Nephron progenitor cell (in vitro differentiated cells): ENCODE measurements around the gene TBCD.
A peak's percentile ranks its signal among the peaks of the same experiment; 100 is the strongest.
"Not testable (repeated sequence)": the region's sequence is repeated elsewhere in the genome, so short reads cannot be mapped to it uniquely, and the experiment has no call there.

ENCODE experiments used
- DNase-seq: peaks from one replicate; pipeline ENCODE4 v3.0.0; 2021
- H3K27ac Mint-ChIP-seq: 2 replicates; pipeline ENCODE4 v1.8.0; 2021; ENCODE audit warnings: mild to moderate bottlenecking, moderate library complexity, mixed read lengths
- H3K27me3 Mint-ChIP-seq: 2 replicates; pipeline ENCODE4 v1.8.0; 2021; ENCODE audit warnings: mild to moderate bottlenecking, low read depth, mixed read lengths; ENCODE audit not compliant: poor library complexity
- H3K36me3 Mint-ChIP-seq: 2 replicates; pipeline ENCODE4 v1.8.0; 2021; ENCODE audit warnings: low read depth, mixed read lengths
- H3K4me1 Mint-ChIP-seq: 2 replicates; pipeline ENCODE4 v1.8.0; 2021; ENCODE audit warnings: mixed read lengths
- H3K4me3 Mint-ChIP-seq: 2 replicates; pipeline ENCODE4 v1.8.0; 2021; ENCODE audit warnings: mild to moderate bottlenecking, moderate library complexity, mixed read lengths
- H3K9me3 Mint-ChIP-seq: 2 replicates; pipeline ENCODE4 v1.8.0; 2021; ENCODE audit warnings: mild to moderate bottlenecking, moderate library complexity, mixed read lengths
- CTCF ChIP-seq: fragments of 200-600 bp; sonication (generic); IDR thresholded peaks from 2 replicates; pipeline ENCODE4 v1.5.0; 2021; ENCODE audit warnings: antibody characterized with exemption

TBCD gene

GRCh38 chr17:82960419-82961271 is 208.8 kb downstream of the TBCD start:
- no peak for DNase-seq
- peaks cover 9% of the 10 kb centered on the region for H3K9me3 Mint-ChIP-seq
- peaks cover 10% of the 10 kb centered on the region for H3K4me1 Mint-ChIP-seq
- TF ChIP-seq CTCF, result no peak
- H3K27ac Mint-ChIP-seq, result no peak overlapping the region
- peaks cover 8% of the 10 kb centered on the region for H3K27me3 Mint-ChIP-seq
- peaks cover 21% of the 10 kb centered on the region for H3K36me3 Mint-ChIP-seq
- H3K4me3 Mint-ChIP-seq, result no peak overlapping the region

GRCh38 chr17:82961366-82962162 is 209.7 kb downstream of the TBCD start:
- peaks cover 20% of the 10 kb centered on the region for H3K36me3 Mint-ChIP-seq
- H3K27me3 Mint-ChIP-seq, result peaks cover 8% of the 10 kb centered on the region
- no peak overlapping the region for H3K27ac Mint-ChIP-seq
- H3K4me1 Mint-ChIP-seq, result peaks cover 12% of the 10 kb centered on the region
- peaks cover 3% of the 10 kb centered on the region for H3K9me3 Mint-ChIP-seq
- DNase-seq, result no peak
- TF ChIP-seq CTCF, result no peak
- no peak overlapping the region for H3K4me3 Mint-ChIP-seq

- no peak for DNase-seq
- Mint-ChIP-seq H3K9me3 (peaks cover 3% of the 10 kb centered on the region), H3K4me3 (no peak overlapping the region), H3K27ac (no peak overlapping the region), H3K27me3 (peaks cover 8% of the 10 kb centered on the region), H3K36me3 (peaks cover 21% of the 10 kb centered on the region), H3K4me1 (peaks cover 19% of the 10 kb centered on the region)
- no peak for TF ChIP-seq CTCF
Measured at GRCh38 chr17:82962163-82962720, 210.4 kb downstream of the TBCD start.

GRCh38 chr17:82963104-82963950 is 211.5 kb downstream of the TBCD start:
- peaks cover 20% of the 10 kb centered on the region for H3K4me1 Mint-ChIP-seq
- TF ChIP-seq CTCF, result peak; percentile 58
- peak; percentile 73 for DNase-seq
- peak overlapping the region; percentile 52 for H3K4me3 Mint-ChIP-seq
- H3K27ac Mint-ChIP-seq, result no peak overlapping the region
- H3K36me3 Mint-ChIP-seq, result peaks cover 21% of the 10 kb centered on the region
- peaks cover 3% of the 10 kb centered on the region for H3K9me3 Mint-ChIP-seq
- peaks cover 8% of the 10 kb centered on the region for H3K27me3 Mint-ChIP-seq

- H3K4me3 Mint-ChIP-seq, H3K27me3 Mint-ChIP-seq, H3K9me3 Mint-ChIP-seq, DNase-seq, H3K27ac Mint-ChIP-seq: not testable (repeated sequence)
- H3K36me3 Mint-ChIP-seq, result peaks cover 10% of the 10 kb centered on the region
- H3K4me1 Mint-ChIP-seq, result peaks cover 20% of the 10 kb centered on the region
Measured at GRCh38 chr17:82964451-82964850, 212.6 kb downstream of the TBCD start.
